Psoas muscle (tissue), 8 donors: ENCODE results near the gene CHKA. TPM values are rescaled to one million over a fixed set of nuclear protein-coding genes. Genes with fewer than 3 reads are reported as not detected.
A peak's percentile ranks its signal among the peaks of the same experiment; 100 is the strongest.

Source experiments
- ATAC-seq, 4 donors: fragments of 200-7000 bp; cut with Tn5 transposase; one replicate each; pipeline ENCODE4 v1.9.1; 2020; ENCODE audit warnings: moderate library complexity in 3 of 4, mild to moderate bottlenecking in 2 of 4
- DNase-seq, 2 donors: peaks; one replicate each; pipeline ENCODE4 v3.0.0-alpha.2; 2020
- H3K27ac ChIP-seq: fragments of 200-600 bp; one replicate; pipeline ENCODE4 v1.8.0; 2022
- H3K27me3 ChIP-seq, 3 donors: fragments of 200-600 bp in 1 of 3; one replicate each; pipeline versions ENCODE4 v1.6.1 to v1.8.0; 2013 to 2022; ENCODE audit warnings: low read length in 2 of 3, mild to moderate bottlenecking in 2 of 3, moderate library complexity in 1 of 3; ENCODE audit not compliant: insufficient read depth in 3 of 3
- H3K36me3 ChIP-seq, 2 donors: fragments of 200-600 bp in 1 of 2; one replicate each; pipeline versions ENCODE4 v1.6.1 to v1.8.0; 2013 to 2022; ENCODE audit warnings: low read depth in 1 of 2, mild to moderate bottlenecking in 1 of 2, moderate library complexity in 1 of 2; ENCODE audit not compliant: insufficient read depth in 1 of 2
- H3K4me1 ChIP-seq: fragments of 200-600 bp; one replicate; pipeline ENCODE4 v1.8.0; 2022
- H3K4me3 ChIP-seq: fragments of 200-600 bp; one replicate; pipeline ENCODE4 v1.8.0; 2022; ENCODE audit warnings: mild to moderate bottlenecking
- H3K9me3 ChIP-seq: fragments of 200-600 bp; one replicate; pipeline ENCODE4 v1.8.0; 2022
- WGBS, 3 donors: extraction: QIAGEN DNeasy Blood & Tissue Kit; methylation state at CpG; one replicate each; pipeline versions ENCODE4 v1.1.6 to v1.1.7; 2013; 5-methylcytosine and 5-hydroxymethylcytosine counted together
- intact Hi-C, 2 donors: fragments of 100-400 bp; cut with DNase I; formaldehyde crosslinking; loops; one replicate each; pipeline versions ENCODE4 v1.11.0 to v1.14.2; 2022
- polyA plus RNA-seq, 3 donors: library from polyadenylated mRNA; stranded (reverse); fragments of 200-250 nt; gene quantifications; one replicate each; pipeline ENCODE4 v1.2.3, GENCODE V29; 2013
- total RNA-seq, 4 donors: library from RNA; stranded (reverse); fragmentation: NEBNext Ultra II Directional in 2 of 4; extraction: Animal tissue kit (Norgen Biotek cat#: 25700) in 2 of 4; gene quantifications; one replicate each; pipeline versions ENCODE4 v1.2.1 to v1.2.4, GENCODE V29; 2021 to 2023
- TF ChIP-seq, protein P1 (sequence below): fragments of 200-600 bp; IDR thresholded peaks from one replicate; pipeline ENCODE4 v1.8.0; 2022; ENCODE audit warnings: antibody characterized with exemption
- donor health status: healthy with polysubstance abuse.
- donor health status: DM: no; HTN: no; CAD: no; lungs with moderate emphysema.
- donor health status: Bipolar disorder and iron deficiency.
- donor health status: healthy.
- donor health status: DM: yes; HTN: yes; CAD: no.
- donor health status: DM: no; HTN: no; CAD: no.
- donor health status: DM: no; HTN: no; CAD: no.
- donor health status: DM: yes; HTN: yes; CAD: no.

Gene CHKA
- total and polyA plus RNA-seq, 7 donors: 3.6 to 11.2 (median 6.2) TPM

DNA sequence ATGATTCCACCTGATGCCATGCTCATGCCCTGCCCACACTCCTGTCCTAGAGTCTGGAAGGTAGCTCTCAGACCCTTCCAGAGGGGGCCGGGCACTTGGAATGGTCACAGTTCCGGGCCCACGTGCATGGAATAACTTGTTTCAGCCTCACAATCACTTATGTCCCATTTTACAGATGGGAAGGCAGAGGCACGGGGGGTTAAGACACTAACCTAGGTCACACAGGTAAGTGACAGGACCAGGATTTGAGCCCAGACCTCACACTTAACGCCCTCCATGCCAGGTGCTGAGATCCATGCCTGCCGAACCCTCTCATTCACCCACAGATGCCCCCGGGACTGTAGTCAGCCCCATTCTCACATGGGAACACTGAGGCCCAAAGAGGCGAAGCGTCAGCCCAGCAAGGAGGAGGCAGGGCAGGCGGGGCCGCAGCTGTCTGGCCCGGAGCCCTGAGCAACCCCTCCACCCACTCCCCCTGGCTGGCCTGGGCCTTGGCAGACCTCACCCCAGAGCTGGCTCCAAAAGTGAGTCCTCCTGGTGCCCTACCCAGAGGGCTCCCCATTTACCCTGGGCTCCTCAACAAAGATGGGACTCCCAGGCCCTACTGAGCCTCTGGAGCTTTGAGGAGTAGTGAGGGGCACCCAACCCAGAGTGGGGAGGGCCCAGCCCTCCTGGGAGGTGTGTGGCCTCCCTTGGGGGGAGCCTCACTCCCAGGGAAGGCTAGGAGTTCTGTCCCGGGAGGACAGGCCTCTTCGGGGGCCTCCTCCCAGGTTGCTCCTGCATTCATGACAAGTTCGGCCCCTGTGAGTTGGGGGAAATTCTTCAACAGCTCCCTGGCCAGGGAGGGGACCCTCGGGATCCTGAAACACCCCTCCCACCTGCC lies 113.4 kb downstream of the CHKA start:
- intact Hi-C loops: no loop called here
- TF ChIP-seq, protein P1, sequence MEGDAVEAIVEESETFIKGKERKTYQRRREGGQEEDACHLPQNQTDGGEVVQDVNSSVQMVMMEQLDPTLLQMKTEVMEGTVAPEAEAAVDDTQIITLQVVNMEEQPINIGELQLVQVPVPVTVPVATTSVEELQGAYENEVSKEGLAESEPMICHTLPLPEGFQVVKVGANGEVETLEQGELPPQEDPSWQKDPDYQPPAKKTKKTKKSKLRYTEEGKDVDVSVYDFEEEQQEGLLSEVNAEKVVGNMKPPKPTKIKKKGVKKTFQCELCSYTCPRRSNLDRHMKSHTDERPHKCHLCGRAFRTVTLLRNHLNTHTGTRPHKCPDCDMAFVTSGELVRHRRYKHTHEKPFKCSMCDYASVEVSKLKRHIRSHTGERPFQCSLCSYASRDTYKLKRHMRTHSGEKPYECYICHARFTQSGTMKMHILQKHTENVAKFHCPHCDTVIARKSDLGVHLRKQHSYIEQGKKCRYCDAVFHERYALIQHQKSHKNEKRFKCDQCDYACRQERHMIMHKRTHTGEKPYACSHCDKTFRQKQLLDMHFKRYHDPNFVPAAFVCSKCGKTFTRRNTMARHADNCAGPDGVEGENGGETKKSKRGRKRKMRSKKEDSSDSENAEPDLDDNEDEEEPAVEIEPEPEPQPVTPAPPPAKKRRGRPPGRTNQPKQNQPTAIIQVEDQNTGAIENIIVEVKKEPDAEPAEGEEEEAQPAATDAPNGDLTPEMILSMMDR: no peak
- no peaks in the 10 kb centered on the region for H3K36me3 ChIP-seq
- no peak for DNase-seq
- no peak for ATAC-seq
- H3K9me3 ChIP-seq: no peaks in the 10 kb centered on the region
- H3K27me3 ChIP-seq: peaks cover 0 to 5% (median 4%) of the 10 kb centered on the region in 3 donors
- H3K4me1 ChIP-seq: peaks cover 16% of the 10 kb centered on the region
- no peak overlapping the region for H3K4me3 ChIP-seq
- 70 to 79% (median 76%) methylated on average over 14 to 16 of the region's 16 CpGs for WGBS, 3 donors
- H3K27ac ChIP-seq: no peak overlapping the region

DNA sequence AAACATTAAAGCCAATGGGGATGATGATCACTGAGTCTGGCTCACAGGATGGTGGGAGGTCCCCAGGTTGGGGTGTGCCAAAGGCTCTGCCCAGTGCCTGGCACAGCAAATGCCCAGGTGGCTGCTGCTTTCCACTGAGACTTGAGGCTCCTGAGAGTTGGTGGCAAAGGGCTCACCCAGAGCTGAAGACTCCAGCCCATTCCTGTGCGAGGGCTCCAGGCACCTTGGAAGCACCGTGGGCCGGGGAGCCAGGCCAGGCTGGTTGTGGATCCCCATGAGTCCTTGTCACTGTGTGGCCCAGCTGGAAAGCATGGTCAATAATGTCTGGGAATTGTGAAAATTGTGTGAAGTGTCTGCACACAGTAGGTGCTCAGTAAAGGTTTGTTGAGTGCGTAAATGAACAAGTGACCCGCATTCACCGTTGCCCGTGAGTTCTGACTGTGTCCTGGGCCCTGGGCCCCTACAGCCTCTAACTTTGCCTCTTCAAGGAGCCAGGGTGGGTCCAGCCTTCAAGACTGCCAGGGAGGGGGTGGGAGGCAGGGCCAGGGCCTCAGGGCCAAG lies 114.5 kb downstream of the CHKA start:
- H3K36me3 ChIP-seq: no peaks in the 10 kb centered on the region
- ATAC-seq (no peak), DNase-seq (peak in 1 of 2 donors; percentile 38)
- peaks cover 16% of the 10 kb centered on the region for H3K4me1 ChIP-seq
- no peak overlapping the region for H3K4me3 ChIP-seq
- peaks cover 0 to 5% (median 4%) of the 10 kb centered on the region in 3 donors for H3K27me3 ChIP-seq
- H3K9me3 ChIP-seq: no peaks in the 10 kb centered on the region
- intact Hi-C loops: no loop called here
- whole genome bisulfite sequencing, 3 donors: 96 to 100% (median 97%) methylated on average over 7 of the region's 7 CpGs
- H3K27ac ChIP-seq: no peak overlapping the region
- TF ChIP-seq, protein P1: no peak

DNA sequence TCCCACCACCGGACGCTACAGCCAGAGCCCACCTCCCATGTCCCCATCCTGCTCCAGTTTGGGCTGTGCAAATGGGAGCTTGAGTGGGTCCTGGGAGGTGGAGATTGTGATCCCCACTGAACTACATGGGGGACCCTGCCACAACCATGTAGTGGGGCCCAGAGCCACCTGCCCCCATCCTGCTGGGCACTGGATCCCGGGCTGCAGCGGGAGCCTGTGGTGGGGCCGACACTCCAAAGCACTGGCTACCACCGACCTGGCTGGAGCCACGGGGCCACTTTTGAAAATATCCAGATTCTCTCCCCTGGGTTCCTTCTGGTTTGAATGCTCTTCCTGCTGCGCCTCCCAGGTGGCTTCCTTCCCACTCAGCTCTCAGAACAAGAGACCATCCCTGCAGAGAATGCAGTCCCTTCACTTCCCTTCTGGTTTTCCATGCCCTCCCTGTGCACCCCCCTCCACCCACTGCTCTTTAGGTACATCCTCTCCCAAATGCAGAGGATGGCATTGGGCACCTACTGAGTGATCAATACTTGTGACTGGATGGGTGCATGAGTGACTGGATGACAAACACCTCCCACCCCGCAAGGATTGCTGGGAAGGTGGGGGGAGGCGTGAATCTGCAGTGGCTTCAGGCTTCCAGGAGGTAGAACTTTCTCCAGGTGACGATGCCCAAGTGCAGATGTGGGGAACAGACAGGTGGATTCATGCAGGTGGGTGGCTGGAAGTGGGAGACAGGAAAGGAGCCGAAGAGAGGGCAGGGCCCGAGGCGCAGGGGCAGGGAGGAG lies 116.4 kb downstream of the CHKA start:
- TF ChIP-seq, protein P1: no peak
- Histone ChIP-seq H3K27me3 (peaks cover 0 to 5% (median 4%) of the 10 kb centered on the region in 3 donors), H3K27ac (no peak overlapping the region), H3K36me3 (no peaks in the 10 kb centered on the region), H3K4me1 (peaks cover 2% of the 10 kb centered on the region), H3K4me3 (peak overlapping the region; percentile 68), H3K9me3 (no peaks in the 10 kb centered on the region)
- intact Hi-C loops: no loop called here
- 65 to 75% (median 72%) methylated on average over 14 of the region's 14 CpGs for WGBS, 3 donors
- ATAC-seq (no peak), DNase-seq (no peak)

DNA sequence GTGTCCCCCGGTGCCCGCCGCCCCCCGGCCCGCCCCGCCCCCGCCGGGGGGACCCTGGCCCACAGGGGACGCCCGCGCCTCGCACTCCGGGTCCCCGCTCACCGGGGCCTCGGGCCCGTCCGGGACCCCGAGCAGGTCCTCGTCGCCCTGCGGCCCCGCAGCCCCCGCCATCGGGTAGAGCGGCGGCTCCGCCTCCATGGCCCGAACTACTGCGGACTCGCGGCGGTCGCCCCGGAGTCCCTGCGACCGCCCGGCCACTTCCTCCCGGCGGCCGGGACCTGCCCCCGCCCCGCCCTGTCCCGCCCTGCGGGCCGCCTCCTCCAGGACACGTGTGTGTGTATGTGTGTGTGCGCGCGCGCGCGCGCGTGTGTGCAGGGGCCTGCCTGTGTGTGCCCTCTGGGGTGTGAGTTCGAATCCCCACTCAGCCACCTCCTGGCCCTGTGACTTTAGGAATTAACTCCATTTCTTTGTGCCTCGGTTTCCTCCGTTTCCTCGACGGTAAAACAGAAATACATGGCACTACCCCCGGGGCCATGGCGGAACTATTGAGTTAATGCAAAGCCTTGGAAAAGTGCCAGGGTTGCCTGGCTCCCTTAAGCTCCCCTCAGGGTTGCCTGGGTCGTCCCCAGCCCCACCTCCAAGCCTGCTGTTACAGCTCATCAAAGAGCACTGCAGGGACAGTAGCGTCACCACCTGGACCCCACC lies 117.2 kb downstream of the CHKA start, which contains the start of gene UNC93B1:
Gene UNC93B1, minus strand, starts transcription at position 252 of the 705 bp plus-strand sequence. Its CDS starts 54 bp downstream, at position 198.
- intact Hi-C loops: no loop called here
- TF ChIP-seq, protein P1: no peak
- Histone ChIP-seq H3K4me3 (peak within 1 kb of the TSS; percentile 68), H3K9me3 (no peaks in the 10 kb centered on the region), H3K27me3 (peaks cover 0 to 5% (median 4%) of the 10 kb centered on the region in 3 donors), H3K36me3 (no peaks in the 10 kb centered on the region), H3K27ac (peak within 1 kb of the TSS; percentile 10), H3K4me1 (no peaks in the 10 kb centered on the region)
- peak; percentile 91 to 95 for DNase-seq
- peak; percentile 82 to 92 (median 88) for ATAC-seq
- WGBS, 3 donors: 3 to 5% (median 4%) methylated on average over 30 to 64 of the region's 64 CpGs
